HG02981 (cell line): ENCODE results near the gene RXRB.

Source experiments
- ATAC-seq: cut with Tn5 transposase; IDR thresholded peaks from one replicate; pipeline ENCODE4 v1.9.1; 2021; ENCODE audit warnings: mild to moderate bottlenecking, moderate library complexity; ENCODE audit not compliant: unreplicated experiment

Gene RXRB

DNA sequence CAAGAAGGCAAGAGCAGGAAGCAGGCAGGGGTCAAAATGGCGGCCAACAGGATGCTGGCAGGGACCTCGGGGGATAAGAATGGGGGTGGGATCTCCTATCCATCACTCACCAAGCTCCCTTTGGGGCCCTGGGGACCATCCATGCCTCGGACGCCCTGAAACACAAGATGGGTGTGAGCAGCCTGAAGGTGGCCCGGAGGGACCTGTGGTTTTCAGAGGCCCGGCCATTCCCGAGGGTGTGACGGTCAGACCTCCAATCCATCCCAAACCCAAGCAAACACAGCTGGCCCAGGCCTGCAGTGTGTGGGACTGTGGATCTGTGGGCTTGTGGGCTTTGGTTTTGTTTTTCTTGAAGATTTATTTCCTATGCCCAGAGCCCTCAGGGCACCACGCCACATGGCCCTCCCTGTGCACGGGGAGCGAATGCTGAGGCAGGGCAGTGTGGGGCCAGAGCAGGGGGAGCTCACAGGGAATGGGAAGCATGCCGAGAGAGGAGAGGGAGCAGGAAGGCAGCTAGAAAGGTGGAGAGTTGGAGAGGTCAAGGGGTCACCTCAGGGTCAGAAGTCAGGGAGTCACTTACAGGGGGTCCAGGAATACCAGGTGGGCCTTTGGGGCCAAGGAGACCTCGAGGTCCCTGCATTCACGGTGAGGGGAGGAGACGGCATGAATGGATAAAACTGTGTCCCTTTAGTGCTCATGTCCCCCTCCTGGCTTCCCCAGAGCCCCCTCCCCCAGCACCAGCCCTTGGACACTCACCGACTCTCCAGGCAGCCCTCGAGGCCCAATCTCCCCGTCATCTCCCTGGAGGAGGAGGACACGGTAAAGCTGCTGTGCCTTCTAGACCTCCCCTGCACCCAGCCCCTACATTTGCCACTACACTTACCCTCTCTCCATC, 22.7 kb downstream of the RXRB start:
- ATAC-seq = no peak

DNA sequence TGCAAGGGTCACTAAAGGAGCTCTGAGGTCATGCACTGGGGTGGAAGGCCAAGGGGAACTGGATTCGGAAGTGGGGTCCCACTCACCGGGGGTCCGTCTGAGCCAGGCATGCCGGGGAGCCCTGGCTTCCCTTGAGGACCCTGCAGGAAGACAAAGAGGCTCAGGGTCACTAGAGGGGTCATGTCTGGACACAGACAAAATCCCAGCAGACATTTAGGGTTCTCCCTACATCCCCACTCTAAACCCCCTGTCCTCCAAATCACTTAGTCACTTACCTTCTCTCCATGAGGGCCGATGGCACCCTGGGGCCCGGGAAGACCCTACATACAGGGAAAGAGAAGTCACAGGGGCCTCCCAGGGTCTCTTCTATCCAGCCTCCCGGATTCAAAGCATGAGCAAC, 23.6 kb downstream of the RXRB start:
- ATAC-seq = no peak

DNA sequence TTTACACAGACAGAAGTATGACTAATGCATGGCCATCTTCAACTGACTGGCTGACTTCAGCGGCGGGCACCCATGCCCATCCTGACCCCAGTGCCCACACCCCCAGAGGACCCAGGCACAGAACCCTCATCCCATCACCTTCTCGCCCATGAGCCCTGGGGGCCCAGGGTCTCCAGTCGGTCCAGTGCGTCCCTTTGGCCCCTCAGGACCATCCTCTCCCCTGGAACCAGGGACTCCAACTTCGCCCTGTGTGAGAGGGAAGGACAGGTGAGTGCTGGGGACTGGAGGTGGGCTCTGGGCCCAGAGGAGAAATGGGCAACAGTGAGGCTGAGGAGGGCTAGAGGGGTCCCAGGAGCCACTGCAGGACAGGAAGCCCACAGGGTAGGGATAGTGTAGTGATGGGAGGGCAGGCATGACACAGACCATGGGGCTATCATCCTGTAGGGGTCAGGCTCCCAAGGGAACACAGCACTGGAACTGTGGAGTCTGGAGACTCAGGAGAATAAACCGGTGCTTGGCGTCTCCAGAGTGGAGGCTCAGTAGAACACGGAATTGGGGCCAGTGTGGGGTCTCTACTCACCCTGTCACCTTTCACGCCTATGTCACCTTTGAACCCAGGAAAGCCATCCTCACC, 24.9 kb downstream of the RXRB start:
- no peak for ATAC-seq

- ATAC-seq = no peak
Measured at GRCh38 chr6:33174784-33175183, 25.7 kb downstream of the RXRB start.

- ATAC-seq = no peak
Measured at GRCh38 chr6:33173535-33174180, 26.8 kb downstream of the RXRB start.

DNA sequence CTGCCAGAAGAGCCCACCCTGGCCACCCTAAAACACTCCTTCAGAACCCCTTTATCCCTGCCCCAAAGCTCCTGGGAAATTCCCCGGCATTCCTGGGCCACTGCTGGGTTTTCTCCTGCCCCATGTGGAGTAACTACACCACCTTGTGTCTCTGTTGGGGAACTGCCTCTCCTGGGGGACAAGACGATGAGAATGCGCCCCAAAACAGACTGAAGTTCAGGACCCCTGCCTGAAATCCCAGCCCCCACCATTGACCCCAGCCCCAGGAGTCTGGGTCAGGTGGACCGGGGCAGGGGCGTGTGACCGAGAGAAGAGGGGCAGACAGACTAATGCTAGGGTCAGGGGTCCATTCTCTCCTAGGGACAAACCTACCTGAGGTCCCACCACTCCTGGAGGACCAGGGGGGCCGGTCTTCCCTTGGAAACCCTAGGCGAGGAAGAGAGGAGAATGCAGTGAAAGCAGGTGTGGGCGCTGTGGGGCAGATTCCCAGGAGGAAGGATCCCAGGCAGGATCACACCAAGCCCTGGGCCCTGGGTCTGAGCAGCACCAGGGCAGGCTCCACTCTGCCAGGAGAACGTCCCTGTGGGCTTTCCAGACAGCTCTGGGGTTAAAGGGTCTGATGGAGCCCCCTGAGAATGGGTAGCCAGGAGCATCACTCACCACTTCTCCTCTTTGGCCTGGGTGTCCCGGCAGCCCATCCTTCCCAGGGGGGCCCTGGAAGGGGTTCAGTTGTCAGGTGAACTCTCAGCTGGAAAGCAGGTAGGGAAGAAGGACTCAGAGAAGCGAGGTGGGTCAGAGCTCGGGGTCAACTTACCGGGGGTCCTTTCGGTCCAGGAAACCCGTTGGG, 27.6 kb downstream of the RXRB start:
- no peak for ATAC-seq

DNA sequence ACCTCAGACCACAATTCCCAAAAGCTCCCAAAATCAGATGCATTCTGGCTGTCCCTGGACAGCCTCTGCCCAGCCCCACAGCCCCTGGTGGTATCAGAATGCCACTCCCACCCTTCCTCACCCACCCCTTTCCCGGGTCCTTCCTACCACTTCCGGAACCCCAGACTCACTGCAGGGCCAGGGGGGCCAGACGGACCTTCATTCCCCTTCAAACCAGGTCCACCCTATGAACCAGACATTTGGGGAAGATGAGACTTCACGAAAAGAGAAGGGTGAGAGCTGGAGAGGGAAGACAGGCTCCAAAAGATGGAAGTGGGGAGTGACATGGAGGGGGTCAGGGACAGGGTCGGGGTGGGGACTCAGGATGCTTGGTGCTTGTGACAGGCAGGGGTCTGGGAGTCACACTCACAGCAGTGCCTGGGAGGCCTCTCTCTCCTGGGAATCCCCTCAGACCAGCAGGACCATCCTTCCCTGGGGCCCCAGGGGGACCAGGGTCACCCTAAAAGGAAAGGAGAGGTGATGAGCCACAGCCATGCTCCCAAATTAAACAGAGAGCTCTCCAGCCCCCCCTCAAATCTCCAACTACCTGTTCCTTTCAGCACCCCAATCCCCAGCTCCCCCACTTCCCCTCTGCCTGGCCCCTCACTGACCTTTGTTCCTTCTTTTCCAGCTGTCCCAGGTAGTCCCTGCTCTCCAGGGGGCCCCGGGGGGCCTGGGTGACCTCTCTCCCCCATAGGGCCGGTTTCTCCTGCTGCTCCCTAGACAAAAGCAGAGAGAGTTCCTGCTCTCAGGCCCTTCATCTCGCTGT, 28.4 kb downstream of the RXRB start:
- no peak for ATAC-seq

DNA sequence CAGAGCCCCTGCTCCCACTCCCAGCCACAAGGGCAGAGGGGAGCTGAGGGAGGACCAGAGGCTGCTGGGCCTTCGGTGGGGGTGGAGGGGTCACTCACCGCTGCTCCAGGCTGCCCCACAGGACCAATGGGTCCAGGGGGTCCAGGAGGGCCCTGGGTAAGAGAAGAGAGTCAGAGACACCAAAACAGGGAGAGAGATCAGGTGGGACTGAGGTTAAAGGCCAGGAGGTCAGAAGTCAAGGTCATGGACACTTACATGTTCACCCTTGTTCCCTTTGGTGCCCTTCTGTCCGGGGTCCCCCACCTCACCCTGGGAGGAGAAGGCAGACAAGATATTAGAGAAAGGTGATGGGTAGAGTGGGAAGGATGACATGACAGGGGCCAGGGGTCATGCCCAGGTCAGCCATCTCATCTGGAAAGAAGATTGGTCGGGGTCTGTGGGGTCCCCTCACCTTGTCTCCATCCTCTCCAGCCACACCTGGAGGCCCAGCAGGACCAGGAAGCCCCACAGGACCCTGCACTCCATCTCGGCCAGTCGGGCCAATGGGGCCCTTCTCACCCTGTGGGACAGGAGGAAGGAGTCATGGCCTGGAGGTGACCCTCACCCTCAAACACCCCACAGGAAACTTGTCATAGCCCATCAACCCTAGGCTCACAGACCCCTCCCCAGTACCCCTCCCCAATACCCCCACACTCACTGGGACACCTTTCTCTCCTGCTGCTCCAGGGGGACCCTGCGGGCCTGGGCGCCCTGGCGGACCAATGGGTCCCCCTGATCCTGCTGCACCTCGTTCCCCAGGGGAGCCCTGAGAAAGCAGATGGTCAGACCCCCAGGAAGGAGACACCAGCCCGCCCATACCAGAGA, 29.2 kb downstream of the RXRB start:
- ATAC-seq = no peak

GRCh38 chr6:33170176-33171015, 30.1 kb downstream of the RXRB start:
- no peak for ATAC-seq

GRCh38 chr6:33169291-33170175, 30.9 kb downstream of the RXRB start:
- no peak for ATAC-seq

GRCh38 chr6:33168639-33169038, 31.8 kb downstream of the RXRB start:
- ATAC-seq = no peak

GRCh38 chr6:33168284-33168601, 32.2 kb downstream of the RXRB start:
- ATAC-seq = no peak

GRCh38 chr6:33167374-33168283, 32.8 kb downstream of the RXRB start:
- ATAC-seq = no peak

DNA sequence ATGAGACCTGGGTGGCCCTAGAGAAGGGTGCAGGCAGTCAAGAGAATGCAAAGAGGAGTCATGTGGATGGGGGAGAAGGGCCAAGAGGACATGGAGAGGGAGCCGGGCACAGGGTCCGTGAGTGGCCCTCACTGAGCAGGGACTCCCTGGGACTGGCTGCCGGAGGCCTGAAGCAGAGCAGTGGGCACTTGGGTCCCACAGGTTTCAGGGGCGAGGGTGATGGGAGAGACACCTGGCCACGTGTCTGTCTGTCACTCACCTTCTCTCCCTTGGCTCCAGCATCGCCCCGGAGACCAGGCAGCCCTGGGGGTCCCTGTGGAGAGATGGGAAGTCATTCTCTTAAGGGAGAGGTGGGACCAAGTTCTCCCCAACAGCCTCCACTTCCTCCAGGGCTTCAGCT, 33.7 kb downstream of the RXRB start:
- no peak for ATAC-seq

GRCh38 chr6:33166363-33166762, 34.1 kb downstream of the RXRB start:
- no peak for ATAC-seq

DNA sequence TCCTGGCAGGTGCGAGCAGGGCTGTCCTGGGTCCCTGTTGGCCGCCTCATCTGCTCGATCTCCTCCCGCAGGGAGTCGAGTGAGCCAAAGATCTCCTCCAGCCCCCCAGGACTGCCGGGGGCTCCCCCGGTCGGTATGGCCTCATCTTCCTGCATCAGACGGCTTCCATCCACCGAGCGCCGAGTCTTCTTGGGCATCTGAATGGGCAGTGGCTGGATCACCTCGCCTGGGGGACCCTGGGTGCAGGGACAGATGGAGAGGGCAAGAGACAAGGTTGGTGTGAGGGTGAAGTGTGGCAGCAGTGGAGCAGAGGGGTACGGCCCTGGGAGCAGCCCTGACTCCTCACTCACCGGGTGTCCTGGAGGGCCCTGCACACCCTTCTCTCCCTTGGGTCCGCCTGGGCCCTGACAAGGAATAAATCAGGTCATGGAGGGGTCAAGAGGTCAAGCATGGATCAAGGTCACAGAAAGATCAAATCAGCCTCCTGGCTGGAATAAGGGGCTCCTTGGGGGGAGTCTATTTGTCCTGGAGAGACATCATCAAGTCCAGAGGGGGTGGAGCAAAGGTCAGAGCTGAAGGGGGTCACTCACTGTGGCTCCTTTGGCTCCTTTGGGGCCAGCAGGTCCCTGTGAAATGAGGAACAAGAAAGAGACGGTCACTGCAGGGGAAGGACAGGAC, 34.7 kb downstream of the RXRB start:
- no peak for ATAC-seq
